ENCODE results near the gene FAM13A. TPM values are rescaled to one million over a fixed set of nuclear protein-coding genes. Genes with fewer than 3 reads are reported as not detected.
A peak's percentile ranks its signal among the peaks of the same experiment; 100 is the strongest.

FAM13A gene
- total and polyA plus RNA-seq, 9 of the 15 experiments (the other 6 are each of a cell fraction or from before 2014, with no cell fraction given), result 11.3 to 23.3 (median 14.7) TPM

DNA sequence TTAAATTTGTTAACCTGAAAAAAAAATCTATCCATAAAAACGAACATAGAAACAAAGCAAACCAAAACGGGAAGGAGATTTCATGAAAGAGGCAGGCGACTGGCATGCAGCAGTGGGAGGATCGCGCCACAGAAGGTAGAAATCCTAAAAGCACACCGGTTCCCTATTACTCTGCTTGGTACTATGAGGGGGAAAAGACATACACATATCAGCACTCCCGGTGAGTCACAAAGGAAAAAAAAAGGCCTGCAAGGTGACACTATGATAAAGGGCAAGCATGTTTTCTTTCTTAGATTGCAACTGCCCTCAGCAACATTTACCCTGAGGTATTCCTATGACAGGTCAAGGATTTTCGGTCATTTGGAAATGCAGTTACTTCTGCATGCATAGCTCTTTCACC lies 298.7 kb downstream of the FAM13A start (continued):
- TF ChIP-seq E2F1 (CRISPR knock-in tag; IDR thresholded peaks at IDR 0.05), result no peak
- TF ChIP-seq RCOR1 (IDR thresholded peaks at IDR 0.05; ENCODE audit: borderline replicate concordance in 1 of 2, low read depth in 2 of 2, low read length in 2 of 2), result peak in 1 of 2 experiments; percentile 19; a peak in 1 of 4 replicates
- TF ChIP-seq, protein P1, sequence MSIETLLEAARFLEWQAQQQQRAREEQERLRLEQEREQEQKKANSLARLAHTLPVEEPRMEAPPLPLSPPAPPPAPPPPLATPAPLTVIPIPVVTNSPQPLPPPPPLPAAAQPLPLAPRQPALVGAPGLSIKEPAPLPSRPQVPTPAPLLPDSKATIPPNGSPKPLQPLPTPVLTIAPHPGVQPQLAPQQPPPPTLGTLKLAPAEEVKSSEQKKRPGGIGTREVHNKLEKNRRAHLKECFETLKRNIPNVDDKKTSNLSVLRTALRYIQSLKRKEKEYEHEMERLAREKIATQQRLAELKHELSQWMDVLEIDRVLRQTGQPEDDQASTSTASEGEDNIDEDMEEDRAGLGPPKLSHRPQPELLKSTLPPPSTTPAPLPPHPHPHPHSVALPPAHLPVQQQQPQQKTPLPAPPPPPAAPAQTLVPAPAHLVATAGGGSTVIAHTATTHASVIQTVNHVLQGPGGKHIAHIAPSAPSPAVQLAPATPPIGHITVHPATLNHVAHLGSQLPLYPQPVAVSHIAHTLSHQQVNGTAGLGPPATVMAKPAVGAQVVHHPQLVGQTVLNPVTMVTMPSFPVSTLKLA (conservative IDR thresholded peaks at IDR 0.05), result 0 out of 4 replicates have a peak, but pooled peaks of 1 of the 2 experiments have one; percentile 22
- TF ChIP-seq NFIC (IDR thresholded peaks at IDR 0.05), result peak; percentile 8; the same call in 1 of the 2 replicates
- no peak for TF ChIP-seq CAMTA2 (CRISPR knock-in tag; conservative IDR thresholded peaks at IDR 0.05)
- peak; percentile 83 for TF ChIP-seq ARID1B (IDR thresholded peaks at IDR 0.05)
- TF ChIP-seq MEIS2 (IDR thresholded peaks at IDR 0.05; ENCODE audit: partially characterized antibody), result peak; percentile 60
- no peak for TF ChIP-seq KLF16 (IDR thresholded peaks at IDR 0.05)
- no peak for TF ChIP-seq MAZ (CRISPR knock-in tag; conservative IDR thresholded peaks at IDR 0.05 in 1 of 2, IDR thresholded peaks at IDR 0.05 in 1 of 2)
- TF ChIP-seq ZNF384 (IDR thresholded peaks at IDR 0.05; ENCODE audit: low read depth, low read length), result peak; percentile 96
- TF ChIP-seq TRIM24 (IDR thresholded peaks at IDR 0.05), result peak in 1 of 2 experiments; percentile 34; a peak in 1 of 4 replicates
- TF ChIP-seq STAT5A (IDR thresholded peaks at IDR 0.05; ENCODE audit: borderline replicate concordance, low read length), result peak; percentile 31; the same call in 1 of the 2 replicates
- TF ChIP-seq, protein P2, sequence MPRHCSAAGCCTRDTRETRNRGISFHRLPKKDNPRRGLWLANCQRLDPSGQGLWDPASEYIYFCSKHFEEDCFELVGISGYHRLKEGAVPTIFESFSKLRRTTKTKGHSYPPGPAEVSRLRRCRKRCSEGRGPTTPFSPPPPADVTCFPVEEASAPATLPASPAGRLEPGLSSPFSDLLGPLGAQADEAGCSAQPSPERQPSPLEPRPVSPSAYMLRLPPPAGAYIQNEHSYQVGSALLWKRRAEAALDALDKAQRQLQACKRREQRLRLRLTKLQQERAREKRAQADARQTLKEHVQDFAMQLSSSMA (CRISPR knock-in tag; IDR thresholded peaks at IDR 0.05), result no peak
- TF ChIP-seq MAFK (IDR thresholded peaks at IDR 0.05; ENCODE audit: low read length), result no peak
- TF ChIP-seq POLR2AphosphoS5 (IDR thresholded peaks at IDR 0.05; ENCODE audit: control insufficient read depth, insufficient read depth, low read depth, low read length), result peak; percentile 69
- peak; percentile 71; the same call in 1 of the 2 replicates for TF ChIP-seq SMARCE1 (IDR thresholded peaks at IDR 0.05)
- peak; percentile 81; the same call in 1 of the 2 replicates for TF ChIP-seq SMARCA4 (IDR thresholded peaks at IDR 0.05)
- peak; percentile 65; the same call in 1 of the 2 replicates for TF ChIP-seq SMARCC2 (IDR thresholded peaks at IDR 0.05; ENCODE audit: low read depth)

All from K562 (cell line).